HEK293 (cell line): ENCODE results near the gene CTNNA2.
"Not testable (repeated sequence)": the region's sequence is repeated elsewhere in the genome, so short reads cannot be mapped to it uniquely, and the experiment has no call there.

Source experiments
- CTCF ChIP-seq: fragments of 450-650 bp; formaldehyde crosslinking; IDR thresholded peaks from 2 replicates; pipeline ENCODE4 v1.5.1; 2016; ENCODE audit warnings: missing biosample characterization, missing genetic modification characterization
- KLF16 ChIP-seq: fragments of 450-650 bp; formaldehyde crosslinking; IDR thresholded peaks from 2 replicates; pipeline ENCODE4 v1.5.1; 2017; ENCODE audit warnings: missing biosample characterization, missing genetic modification characterization
- REST ChIP-seq: fragments of 450-650 bp; formaldehyde crosslinking; IDR thresholded peaks from 2 replicates; pipeline ENCODE4 v1.5.1; 2016; ENCODE audit warnings: missing biosample characterization, missing genetic modification characterization
- TRIM28 ChIP-seq: IDR thresholded peaks from 2 replicates; pipeline ENCODE4 v1.6.1; 2011; ENCODE audit warnings: low read length, control low read depth, borderline replicate concordance
- ZNF146 ChIP-seq: fragments of 450-650 bp; formaldehyde crosslinking; IDR thresholded peaks from 2 replicates; pipeline ENCODE4 v1.5.1; 2016; ENCODE audit warnings: missing biosample characterization, missing genetic modification characterization
- ZNF23 ChIP-seq: fragments of 450-650 bp; formaldehyde crosslinking; IDR thresholded peaks from 2 replicates; pipeline ENCODE4 v1.5.1; 2016; ENCODE audit warnings: missing biosample characterization, missing genetic modification characterization, borderline replicate concordance
- ZNF423 ChIP-seq: fragments of 450-650 bp; formaldehyde crosslinking; IDR thresholded peaks from 2 replicates; pipeline ENCODE4 v1.5.1; 2016; ENCODE audit warnings: missing biosample characterization, missing genetic modification characterization
- ZNF707 ChIP-seq: fragments of 450-650 bp; formaldehyde crosslinking; IDR thresholded peaks from 2 replicates; pipeline ENCODE4 v1.5.1; 2016; ENCODE audit warnings: missing biosample characterization, missing genetic modification characterization

- TF ChIP-seq TRIM28; ZNF146 (tag by site-specific recombination); CTCF (tag by site-specific recombination); KLF16 (tag by site-specific recombination); ZNF707 (tag by site-specific recombination); ZNF423 (tag by site-specific recombination); REST (tag by site-specific recombination); ZNF23 (tag by site-specific recombination): not testable (repeated sequence)
These were observed 519.8 kb downstream of the CTNNA2 start for GRCh38 chr2:80032684-80033083.
